H1 (cell line): ENCODE data around the gene MAIP1. TPM values are rescaled to one million over a fixed set of nuclear protein-coding genes. Genes with fewer than 3 reads are reported as not detected.
A peak's percentile ranks its signal among the peaks of the same experiment; 100 is the strongest.

Source experiments
- ASH2L ChIP-seq: fragments of 200-600, 300-600 bp; sonication (generic); IDR thresholded peaks from one replicate; pipeline ENCODE4 v1.7.1; 2017; ENCODE audit warnings: low read length
- ATF2 ChIP-seq: IDR thresholded peaks from 2 replicates; pipeline ENCODE4 v1.6.1; 2012; ENCODE audit warnings: low read length, inconsistent platforms
- BACH1 ChIP-seq: IDR thresholded peaks from 2 replicates; pipeline ENCODE4 v1.6.1; 2012; ENCODE audit warnings: low read length, improper control_type of control experiment
- CBX5 ChIP-seq: fragments of 300-800, 300-1000 bp; sonication (generic); IDR thresholded peaks from 2 replicates; pipeline ENCODE4 v1.7.1; 2016; ENCODE audit warnings: antibody characterized with exemption, low read length, low read depth
- CHD1 ChIP-seq: IDR thresholded peaks from 2 replicates; pipeline ENCODE4 v1.6.1; 2012; ENCODE audit warnings: low read depth, low read length, improper control_type of control experiment
- CTBP2 ChIP-seq: IDR thresholded peaks from 2 replicates; pipeline ENCODE4 v1.7.0; 2011; ENCODE audit warnings: borderline replicate concordance, mild to moderate bottlenecking, moderate library complexity, mixed read lengths, low read length; ENCODE audit not compliant: insufficient read depth, insufficient read length
- GABPA ChIP-seq: IDR thresholded peaks from 2 replicates; pipeline ENCODE4 v1.6.1; 2011; ENCODE audit warnings: mild to moderate bottlenecking, low read length, moderate library complexity, borderline replicate concordance; ENCODE audit not compliant: insufficient read depth
- GTF2F1 ChIP-seq: IDR thresholded peaks from 2 replicates; pipeline ENCODE4 v1.6.1; 2012; ENCODE audit warnings: low read depth, low read length, improper control_type of control experiment, borderline replicate concordance
- HDAC2 ChIP-seq, 2 experiments: fragments of 300-600 bp in 1 of 2; sonication (generic) in 1 of 2; IDR thresholded peaks; 2 replicates each; pipeline ENCODE4 v1.6.1; 2011 to 2012; ENCODE audit warnings: low read depth in 2 of 2, low read length in 2 of 2, mild to moderate bottlenecking in 2 of 2, moderate library complexity in 2 of 2, borderline replicate concordance in 1 of 2, inconsistent platforms in 1 of 2
- KDM1A ChIP-seq: fragments of 200-600, 300-600 bp; sonication (generic); IDR thresholded peaks from 2 replicates; pipeline ENCODE4 v1.7.1; 2016; ENCODE audit warnings: mild to moderate bottlenecking, low read length, borderline replicate concordance
- MAFK ChIP-seq: IDR thresholded peaks from 2 replicates; pipeline ENCODE4 v1.6.1; 2012; ENCODE audit warnings: low read depth, mild to moderate bottlenecking, improper control_type of control experiment, low read length
- MAX ChIP-seq: IDR thresholded peaks from 2 replicates; pipeline ENCODE4 v1.6.1; 2012; ENCODE audit warnings: inconsistent platforms
- NANOG ChIP-seq: IDR thresholded peaks from 2 replicates; pipeline ENCODE4 v1.6.1; 2011; ENCODE audit warnings: low read length, low read depth, mild to moderate bottlenecking, inconsistent platforms; ENCODE audit not compliant: insufficient read depth, poor library complexity, severe bottlenecking
- RXRA ChIP-seq: IDR thresholded peaks from 2 replicates; pipeline ENCODE4 v1.6.1; 2011; ENCODE audit warnings: low read depth, mild to moderate bottlenecking, low read length, moderate library complexity; ENCODE audit not compliant: insufficient read depth
- SIRT6 ChIP-seq: IDR thresholded peaks from one replicate; pipeline ENCODE4 v1.7.1; 2012; ENCODE audit warnings: low read length, inconsistent platforms
- SIX5 ChIP-seq: IDR thresholded peaks from 2 replicates; pipeline ENCODE4 v1.6.1; 2011; ENCODE audit warnings: mild to moderate bottlenecking, low read depth, low read length
- TAF7 ChIP-seq: optimal IDR thresholded peaks from 2 replicates; pipeline ENCODE3; 2011; ENCODE audit warnings: low read depth, mild to moderate bottlenecking, inconsistent platforms, low read length, moderate library complexity, borderline replicate concordance
- USF2 ChIP-seq: IDR thresholded peaks from 2 replicates; pipeline ENCODE4 v1.6.1; 2011; ENCODE audit warnings: low read length, improper control_type of control experiment
- ZNF274 ChIP-seq: IDR thresholded peaks from 2 replicates; pipeline ENCODE4 v1.7.0; 2012; ENCODE audit warnings: low read length, borderline replicate concordance; ENCODE audit errors: extremely low read depth
- polyA plus RNA-seq, 7 experiments: library from polyadenylated mRNA; depleted of rRNA in 3 of 7; stranded (reverse) in 5 of 7; unstranded in 2 of 7; fragments of >200 nt in 5 of 7; fragments of 200-250 nt in 2 of 7; gene quantifications; 1 replicate in 5 of 7; 2 replicates in 1 of 7; 4 replicates in 1 of 7; pipeline versions ENCODE4 v1.2.1 to v1.2.3, GENCODE V29; 2011 to 2013; ENCODE audit warnings: missing spikeins in 2 of 7, mixed read lengths in 2 of 7
- total RNA-seq: library from RNA; stranded (reverse); fragmentation: NEBNext Ultra II Directional; extraction: Animal tissue kit (Norgen Biotek cat#: 25700); gene quantifications from 2 replicates; pipeline ENCODE4 v1.2.1, GENCODE V29; 2021

Gene MAIP1
- total and polyA plus RNA-seq, 2 of the 8 experiments (the other 6 are each of a cell fraction or from before 2014, with no cell fraction given) = 23.2 to 28.5 TPM

- TF ChIP-seq MAFK (no peak), SIRT6 (no peak), BACH1 (peak; percentile 66; the same call in 1 of the 2 replicates), RXRA (no peak), ATF2 (no peak), TAF7 (peak; percentile 97), ZNF274 (no peak), CHD1 (no peak; the same call in 1 of the 2 replicates), ASH2L (peak; percentile 100), SIX5 (no peak; the same call in 1 of the 2 replicates), CTBP2 (no peak), HDAC2 (IDR thresholded peaks at IDR 0.05; ENCODE audit: borderline replicate concordance in 1 of 2, low read depth in 2 of 2, low read length in 2 of 2) (peak; percentile 10 to 93; a peak in 2 of 4 replicates), NANOG (peak; percentile 14), GTF2F1 (peak; percentile 40; the same call in 1 of the 2 replicates), MAX (no peak; the same call in 1 of the 2 replicates), GABPA (peak; percentile 85), KDM1A (0 out of 2 replicates have a peak, but pooled peaks have one; percentile 21), CBX5 (no peak), USF2 (no peak)
Measured at GRCh38 chr2:199955339-199956061, at the start of gene MAIP1, which contains the start of gene TYW5 (continued).
